GM13977 (cell line): ENCODE results near the gene OTX1.

Source experiments
- DNase-seq: peaks from one replicate; pipeline ENCODE4 v3.0.0; 2012; ENCODE audit warnings: low spot score
- CTCF ChIP-seq: IDR thresholded peaks from 2 replicates; pipeline ENCODE4 v1.5.1; 2012; ENCODE audit warnings: mild to moderate bottlenecking, control low read depth; ENCODE audit not compliant: insufficient read depth; ENCODE audit errors: extremely low read depth, missing control alignments
- in situ Hi-C: fragments of 300-500 bp; cut with MboI; formaldehyde crosslinking; loops from one replicate; pipeline ENCODE4 v1.12.0; 2022; ENCODE audit warnings: low sequenced_read_pairs, low pct_unique_long_range_greater_than_20kb, mixed read lengths, inconsistent platforms; ENCODE audit not compliant: unreplicated experiment

The OTX1 gene

DNA sequence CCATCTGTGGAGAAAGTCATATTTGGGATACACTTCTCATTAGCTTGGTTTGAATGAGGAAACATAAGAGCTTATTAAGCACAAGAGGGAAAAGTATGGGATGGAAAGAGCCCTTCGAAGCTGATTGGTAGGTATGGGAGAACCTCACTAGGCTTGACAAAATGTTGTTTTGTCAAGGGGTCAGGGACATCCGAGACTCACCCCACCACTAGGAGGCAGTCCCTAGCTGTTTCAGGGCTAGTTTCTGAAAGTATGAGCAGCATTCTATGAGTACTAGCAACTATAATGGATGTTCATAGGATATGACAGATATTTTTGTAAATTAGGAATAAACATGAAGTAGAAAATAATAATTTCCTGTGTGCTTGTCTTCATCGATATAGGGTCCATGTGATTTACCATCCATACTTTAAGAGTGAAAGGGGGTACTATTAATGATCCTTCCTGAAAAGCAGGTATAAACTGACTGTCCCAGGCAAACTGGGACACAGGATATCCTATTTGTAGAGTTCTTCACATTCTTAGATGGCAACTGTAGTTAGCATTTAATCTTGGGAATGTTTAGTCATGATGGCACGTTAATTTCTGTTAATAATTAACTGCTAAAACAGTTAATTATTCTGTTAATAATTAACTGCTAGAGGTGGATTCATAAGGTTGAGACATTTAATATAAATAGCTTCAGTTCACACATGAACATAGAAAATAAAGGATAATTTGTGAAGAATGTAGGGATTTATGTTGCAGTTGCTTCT lies 28.4 kb downstream of the OTX1 start:
- peak; percentile 52 for TF ChIP-seq CTCF
- DNase-seq = peak; percentile 38
- in situ Hi-C loops = no loop called here

- no peak for DNase-seq
- TF ChIP-seq CTCF = no peak
- in situ Hi-C loops = no loop called here
These were observed 30.8 kb downstream of the OTX1 start for GRCh38 chr2:63081404-63081803.

DNA sequence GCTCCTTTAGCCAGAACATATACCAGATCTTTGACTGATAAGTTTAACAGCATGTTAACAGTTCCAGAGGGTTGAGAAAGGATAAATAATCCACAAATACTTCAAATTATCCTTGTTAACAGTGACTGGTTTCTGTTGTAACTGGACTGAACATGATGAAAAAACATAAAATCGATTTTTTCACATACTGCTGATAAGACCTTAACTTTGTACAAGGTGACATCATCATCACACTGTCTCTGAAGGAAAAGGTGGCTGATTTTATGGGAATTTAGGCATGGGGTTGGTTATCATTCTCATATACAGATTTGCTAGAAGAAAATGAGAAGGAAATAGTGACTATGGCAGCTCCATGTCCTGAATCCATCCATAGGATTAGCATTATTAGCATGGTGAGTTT lies 36.1 kb downstream of the OTX1 start:
- DNase-seq = no peak
- in situ Hi-C loops = no loop called here
- no peak for TF ChIP-seq CTCF

GRCh38 chr2:63092401-63092800 lies 41.8 kb downstream of the OTX1 start:
- in situ Hi-C loops = no loop called here
- no peak for TF ChIP-seq CTCF

GRCh38 chr2:63092857-63093256 lies 42.2 kb downstream of the OTX1 start:
- in situ Hi-C loops = no loop called here
- DNase-seq = no peak
- TF ChIP-seq CTCF = no peak

More at GRCh38 chr2:63092401-63092800, 41.8 kb downstream of the OTX1 start:
- DNase-seq = no peak

GRCh38 chr2:63093502-63093901 lies 42.9 kb downstream of the OTX1 start:
- no peak for DNase-seq
- in situ Hi-C loops = no loop called here
- TF ChIP-seq CTCF = no peak
